ENCODE results near the gene CHST11. TPM values are rescaled to one million over a fixed set of nuclear protein-coding genes. Genes with fewer than 3 reads are reported as not detected.

The CHST11 gene
- total and polyA plus RNA-seq, 2 of the 4 experiments (the other 2 are of a cell fraction), result 1.4 to 2.7 TPM

DNA sequence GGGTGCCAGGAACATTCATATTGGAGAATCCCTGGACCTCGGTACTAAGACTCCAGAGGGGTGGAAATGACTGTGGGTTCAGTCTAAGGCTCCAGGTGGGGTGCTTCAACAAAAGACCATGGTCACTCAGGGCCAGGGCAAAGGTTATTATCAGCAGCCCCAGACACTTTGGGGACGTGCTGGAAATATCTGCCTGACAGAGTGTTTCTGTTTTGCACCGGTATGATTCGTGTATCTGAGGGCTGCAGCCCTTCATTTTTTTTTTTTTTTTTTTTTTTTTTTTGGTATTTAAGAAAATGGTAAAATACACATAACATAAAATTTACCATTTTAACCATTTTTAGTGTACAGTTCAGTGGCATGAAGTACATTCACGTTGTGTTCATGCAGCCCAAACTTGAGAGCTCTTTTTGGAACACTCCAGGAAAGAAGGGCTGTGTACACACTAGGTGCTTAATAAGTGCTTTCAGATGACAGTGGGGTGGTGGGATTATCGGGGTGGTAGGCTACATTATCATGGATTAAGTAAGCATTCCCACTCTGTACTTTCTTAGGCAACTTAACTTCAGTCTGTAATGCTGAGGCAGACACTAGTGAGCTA, 120.3 kb downstream of the CHST11 start:
- in situ Hi-C loops (cut with MboI; ENCODE audit: low sequenced_read_pairs), result no loop called here
- Histone ChIP-seq H4K91ac (ENCODE audit: insufficient read depth, low read depth, low read length) (no peak overlapping the region), H2BK20ac (ENCODE audit: low read depth, low read length) (peak overlapping the region; percentile 14; the same call in 1 of the 2 replicates), H3K14ac (replicated peaks; ENCODE audit: low read depth, low read length) (peak overlapping the region; percentile 80), H3K56ac (ENCODE audit: extremely low read depth, insufficient read depth, low read length) (no peak overlapping the region), H3K27me3 (ENCODE audit: control insufficient read depth, insufficient read depth, low read length) (no peaks in the 10 kb centered on the region), H3K27ac (ENCODE audit: insufficient read depth, low read length) (no peak overlapping the region), H3K9me3 (ENCODE audit: control insufficient read depth, insufficient read depth, low read length) (no peaks in the 10 kb centered on the region), H3K9ac (ENCODE audit: low read depth, low read length) (no peak overlapping the region), H2BK120ac (ENCODE audit: low read depth, low read length) (no peak overlapping the region; the same call in 1 of the 2 replicates), H3K36me3 (ENCODE audit: control insufficient read depth, insufficient read depth, low read length) (no peaks in the 10 kb centered on the region), H2AK9ac (replicated peaks; ENCODE audit: low read depth, low read length, poor library complexity) (no peak overlapping the region), H2AFZ (replicated peaks; ENCODE audit: low read length, poor library complexity) (no peak overlapping the region), H3K4me2 (ENCODE audit: low read depth, low read length) (no peak overlapping the region), H3K4me1 (ENCODE audit: control insufficient read depth, insufficient read depth, low read length) (peaks cover 11% of the 10 kb centered on the region), H4K20me1 (ENCODE audit: insufficient read depth, low read length) (no peaks in the 10 kb centered on the region), H2BK5ac (ENCODE audit: low read depth, low read length, poor library complexity, severe bottlenecking) (no peak overlapping the region), H3K4ac (ENCODE audit: low read depth, low read length) (no peak overlapping the region), H4K8ac (ENCODE audit: low read depth in 2 of 2, low read length in 2 of 2) (peak overlapping the region in 1 of 2 experiments; percentile 50; a peak in 1 of 4 replicates), H4K5ac (ENCODE audit: low read depth, low read length) (no peak overlapping the region), H2BK15ac (ENCODE audit: low read depth, low read length) (no peak overlapping the region; the same call in 2 of the 3 replicates), H3K79me1 (ENCODE audit: low read depth in 1 of 2, low read length in 2 of 2) (no peaks in the 10 kb centered on the region), H3K9me1 (ENCODE audit: insufficient read depth, low read length) (peaks cover 13% of the 10 kb centered on the region), H3K4me3 (ENCODE audit: insufficient read depth, low read depth, low read length) (no peak overlapping the region), H2AK5ac (ENCODE audit: low read depth, low read length) (peak overlapping the region; percentile 73; the same call in 1 of the 2 replicates), H3K18ac (ENCODE audit: low read depth, low read length) (no peak overlapping the region), H3K23ac (ENCODE audit: low read depth, low read length) (no peak overlapping the region)
- no CpG with 5 or more reads among the region's 6 CpGs for WGBS, 2 experiments (ENCODE audit: extremely low coverage in 2 of 2, insufficient read length in 1 of 2)
- ChIA-PET POLR2A (ENCODE audit: unreplicated experiment) (no interaction called here), CTCF (no interaction called here)
- TF ChIP-seq MAZ (IDR thresholded peaks at IDR 0.05; ENCODE audit: borderline replicate concordance, low read depth, low read length), result no peak
- no peak for TF ChIP-seq NFE2L2 (IDR thresholded peaks at IDR 0.05; ENCODE audit: low read depth, low read length)
- TF ChIP-seq ELK1 (IDR thresholded peaks at IDR 0.05; ENCODE audit: borderline replicate concordance, low read depth, low read length), result no peak
- TF ChIP-seq, protein P1, sequence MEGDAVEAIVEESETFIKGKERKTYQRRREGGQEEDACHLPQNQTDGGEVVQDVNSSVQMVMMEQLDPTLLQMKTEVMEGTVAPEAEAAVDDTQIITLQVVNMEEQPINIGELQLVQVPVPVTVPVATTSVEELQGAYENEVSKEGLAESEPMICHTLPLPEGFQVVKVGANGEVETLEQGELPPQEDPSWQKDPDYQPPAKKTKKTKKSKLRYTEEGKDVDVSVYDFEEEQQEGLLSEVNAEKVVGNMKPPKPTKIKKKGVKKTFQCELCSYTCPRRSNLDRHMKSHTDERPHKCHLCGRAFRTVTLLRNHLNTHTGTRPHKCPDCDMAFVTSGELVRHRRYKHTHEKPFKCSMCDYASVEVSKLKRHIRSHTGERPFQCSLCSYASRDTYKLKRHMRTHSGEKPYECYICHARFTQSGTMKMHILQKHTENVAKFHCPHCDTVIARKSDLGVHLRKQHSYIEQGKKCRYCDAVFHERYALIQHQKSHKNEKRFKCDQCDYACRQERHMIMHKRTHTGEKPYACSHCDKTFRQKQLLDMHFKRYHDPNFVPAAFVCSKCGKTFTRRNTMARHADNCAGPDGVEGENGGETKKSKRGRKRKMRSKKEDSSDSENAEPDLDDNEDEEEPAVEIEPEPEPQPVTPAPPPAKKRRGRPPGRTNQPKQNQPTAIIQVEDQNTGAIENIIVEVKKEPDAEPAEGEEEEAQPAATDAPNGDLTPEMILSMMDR (conservative IDR thresholded peaks at IDR 0.05; ENCODE audit: low read depth, low read length), result no peak
- TF ChIP-seq RAD21 (IDR thresholded peaks at IDR 0.05; ENCODE audit: low read length), result no peak
- intact Hi-C loops (cut with micrococcal nuclease), result no loop called here
- no peak for ATAC-seq (ENCODE audit: low read depth)
- BruUV-seq (replicated peaks), result no TSS peak
- dilution Hi-C loops (cut with HindIII; ENCODE audit: low sequenced_read_pairs, unreplicated experiment), result no loop called here
- DNase-seq, result no peak
